OCI-LY1 (cell line): Measurements from ENCODE around the gene STK16.

Source experiments
- H2AFZ ChIP-seq: fragments of 200-600 bp; sonication (generic), shearing (Covaris generic); 2 replicates; pipeline ENCODE4 v1.6.0; 2014; ENCODE audit warnings: antibody characterized with exemption, mild to moderate bottlenecking, low read length
- H3F3A ChIP-seq: fragments of 200-600 bp; sonication (generic), shearing (Covaris generic); 2 replicates; pipeline ENCODE4 v1.6.0; 2014; ENCODE audit warnings: mild to moderate bottlenecking, antibody characterized with exemption, low read length, moderate library complexity; ENCODE audit not compliant: insufficient read depth
- H3K27ac ChIP-seq: fragments of 200-600 bp; sonication (generic); 2 replicates; pipeline ENCODE4 v1.5.1; 2014; ENCODE audit warnings: low read length, mixed run types, mild to moderate bottlenecking, low read depth; ENCODE audit not compliant: poor library complexity, severe bottlenecking
- H3K27me3 ChIP-seq: fragments of 200-600 bp; sonication (generic); 2 replicates; pipeline ENCODE4 v1.6.0; 2014; ENCODE audit warnings: antibody characterized with exemption, mild to moderate bottlenecking, low read length, moderate library complexity; ENCODE audit not compliant: insufficient read depth
- H3K36me3 ChIP-seq: fragments of 200-600 bp; sonication (generic); 2 replicates; pipeline ENCODE4 v1.6.1; 2014; ENCODE audit warnings: mild to moderate bottlenecking, antibody characterized with exemption, low read length, moderate library complexity, mixed read lengths; ENCODE audit not compliant: insufficient read depth
- H3K4me1 ChIP-seq: fragments of 200-600 bp; sonication (generic); 2 replicates; pipeline ENCODE4 v1.5.1; 2014; ENCODE audit warnings: mild to moderate bottlenecking, low read length, moderate library complexity; ENCODE audit not compliant: insufficient read depth, severe bottlenecking
- H3K4me2 ChIP-seq: fragments of 200-600 bp; sonication (generic), shearing (Covaris generic); 2 replicates; pipeline ENCODE4 v1.6.1; 2014; ENCODE audit warnings: low read length
- H3K4me3 ChIP-seq: fragments of 200-600 bp; sonication (generic); 2 replicates; pipeline ENCODE4 v1.5.1; 2014; ENCODE audit warnings: low read length, low read depth, mild to moderate bottlenecking, mixed read lengths; ENCODE audit not compliant: poor library complexity, severe bottlenecking
- H3K79me2 ChIP-seq: fragments of 200-600 bp; shearing (Covaris generic); 2 replicates; pipeline ENCODE4 v1.6.1; 2016; ENCODE audit warnings: mixed run types, low read length, mixed read lengths; ENCODE audit not compliant: insufficient read depth
- H3K9ac ChIP-seq: fragments of 200-600 bp; sonication (generic), shearing (Covaris generic); 2 replicates; pipeline ENCODE4 v1.6.1; 2014; ENCODE audit warnings: mild to moderate bottlenecking, low read length, mixed read lengths
- H3K9me2 ChIP-seq: fragments of 200-600 bp; sonication (generic), shearing (Covaris generic); 2 replicates; pipeline ENCODE4 v1.6.1; 2014; ENCODE audit warnings: low read depth, mild to moderate bottlenecking, low read length, mixed read lengths
- H3K9me3 ChIP-seq: fragments of 200-600 bp; shearing (Covaris generic); 2 replicates; pipeline ENCODE4 v1.6.1; 2014; ENCODE audit warnings: low read length, mixed read lengths
- H4K20me1 ChIP-seq: fragments of 200-600 bp; sonication (generic), shearing (Covaris generic); 2 replicates; pipeline ENCODE4 v1.6.0; 2016; ENCODE audit warnings: mild to moderate bottlenecking, low read length; ENCODE audit not compliant: insufficient read depth
- EZH2 ChIP-seq: fragments of 200-600 bp; sonication (generic), shearing (Covaris generic); IDR thresholded peaks from 2 replicates; pipeline ENCODE4 v1.8.0; 2017; ENCODE audit warnings: borderline replicate concordance, mixed run types, mild to moderate bottlenecking, antibody characterized with exemption, low read length, moderate library complexity, mixed read lengths
- TF ChIP-seq, protein P1 (sequence below): fragments of 200-600 bp; sonication (generic), shearing (Covaris generic); IDR thresholded peaks from 2 replicates; pipeline ENCODE4 v1.5.1; 2017; ENCODE audit warnings: mild to moderate bottlenecking, antibody characterized with exemption, low read length, moderate library complexity, mixed read lengths

Gene STK16

GRCh38 chr2:219282943-219283581 is 37.8 kb downstream of the STK16 start:
- Histone ChIP-seq H3K27me3 (no peaks in the 10 kb centered on the region), H2AFZ (no peak overlapping the region), H3K4me1 (peaks cover 32% of the 10 kb centered on the region), H3K9me3 (no peaks in the 10 kb centered on the region), H3K36me3 (peaks cover 54% of the 10 kb centered on the region), H3K9ac (no peak overlapping the region), H3K4me3 (no peak overlapping the region), H3K9me2 (no peaks in the 10 kb centered on the region), H3F3A (no peaks in the 10 kb centered on the region), H3K4me2 (no peak overlapping the region), H3K79me2 (no peaks in the 10 kb centered on the region), H3K27ac (no peak overlapping the region), H4K20me1 (no peaks in the 10 kb centered on the region)
- no peak for TF ChIP-seq EZH2
- TF ChIP-seq, protein P1, sequence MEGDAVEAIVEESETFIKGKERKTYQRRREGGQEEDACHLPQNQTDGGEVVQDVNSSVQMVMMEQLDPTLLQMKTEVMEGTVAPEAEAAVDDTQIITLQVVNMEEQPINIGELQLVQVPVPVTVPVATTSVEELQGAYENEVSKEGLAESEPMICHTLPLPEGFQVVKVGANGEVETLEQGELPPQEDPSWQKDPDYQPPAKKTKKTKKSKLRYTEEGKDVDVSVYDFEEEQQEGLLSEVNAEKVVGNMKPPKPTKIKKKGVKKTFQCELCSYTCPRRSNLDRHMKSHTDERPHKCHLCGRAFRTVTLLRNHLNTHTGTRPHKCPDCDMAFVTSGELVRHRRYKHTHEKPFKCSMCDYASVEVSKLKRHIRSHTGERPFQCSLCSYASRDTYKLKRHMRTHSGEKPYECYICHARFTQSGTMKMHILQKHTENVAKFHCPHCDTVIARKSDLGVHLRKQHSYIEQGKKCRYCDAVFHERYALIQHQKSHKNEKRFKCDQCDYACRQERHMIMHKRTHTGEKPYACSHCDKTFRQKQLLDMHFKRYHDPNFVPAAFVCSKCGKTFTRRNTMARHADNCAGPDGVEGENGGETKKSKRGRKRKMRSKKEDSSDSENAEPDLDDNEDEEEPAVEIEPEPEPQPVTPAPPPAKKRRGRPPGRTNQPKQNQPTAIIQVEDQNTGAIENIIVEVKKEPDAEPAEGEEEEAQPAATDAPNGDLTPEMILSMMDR = no peak

DNA sequence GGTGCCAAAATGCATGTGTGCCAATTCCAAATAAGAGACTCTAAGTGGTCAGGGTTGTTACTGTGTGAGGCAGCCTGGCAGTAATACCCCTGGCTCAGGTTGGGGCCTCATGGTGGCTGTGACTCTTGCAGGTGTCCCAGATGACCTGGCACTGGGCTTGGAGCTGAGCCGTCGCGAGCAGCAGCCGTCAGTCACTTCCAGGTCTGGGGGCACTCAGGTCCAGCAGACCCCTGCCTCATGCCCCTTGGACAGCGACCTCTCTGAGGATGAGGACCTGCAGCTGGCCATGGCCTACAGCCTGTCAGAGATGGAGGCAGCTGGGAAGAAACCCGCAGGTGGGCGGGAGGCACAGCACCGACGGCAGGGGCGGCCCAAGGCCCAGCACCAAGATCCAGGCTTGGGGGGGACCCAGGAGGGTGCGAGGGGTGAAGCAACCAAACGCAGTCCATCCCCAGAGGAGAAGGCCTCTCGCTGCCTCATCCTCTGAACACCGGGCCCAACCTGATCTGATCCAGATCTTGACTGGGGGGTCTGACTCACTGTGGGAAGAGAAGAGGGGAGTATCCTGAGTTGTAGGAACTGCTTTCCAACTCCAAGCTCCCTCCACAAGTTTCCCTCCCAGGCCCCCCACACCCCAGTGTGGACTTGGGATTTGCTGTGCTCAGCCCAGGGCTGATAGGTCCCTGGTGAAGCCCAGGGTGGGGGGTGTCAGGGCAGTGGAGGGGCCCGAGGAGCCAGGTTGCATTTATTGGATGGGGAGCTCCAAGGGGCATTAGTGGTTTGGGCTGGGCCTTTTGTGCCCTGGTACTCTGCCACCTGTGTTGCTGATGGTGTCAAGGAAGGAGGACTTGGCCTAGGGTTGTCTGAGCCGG is 39.5 kb downstream of the STK16 start:
- Histone ChIP-seq H3K79me2 (no peaks in the 10 kb centered on the region), H3K4me1 (peaks cover 19% of the 10 kb centered on the region), H3K27me3 (no peaks in the 10 kb centered on the region), H3K4me2 (no peak overlapping the region), H3K27ac (no peak overlapping the region), H3F3A (no peaks in the 10 kb centered on the region), H4K20me1 (no peaks in the 10 kb centered on the region), H3K9me2 (no peaks in the 10 kb centered on the region), H3K9me3 (no peaks in the 10 kb centered on the region), H3K36me3 (peaks cover 54% of the 10 kb centered on the region), H2AFZ (no peak overlapping the region), H3K9ac (no peak overlapping the region), H3K4me3 (no peak overlapping the region)
- TF ChIP-seq, protein P1 = no peak
- no peak for TF ChIP-seq EZH2

DNA sequence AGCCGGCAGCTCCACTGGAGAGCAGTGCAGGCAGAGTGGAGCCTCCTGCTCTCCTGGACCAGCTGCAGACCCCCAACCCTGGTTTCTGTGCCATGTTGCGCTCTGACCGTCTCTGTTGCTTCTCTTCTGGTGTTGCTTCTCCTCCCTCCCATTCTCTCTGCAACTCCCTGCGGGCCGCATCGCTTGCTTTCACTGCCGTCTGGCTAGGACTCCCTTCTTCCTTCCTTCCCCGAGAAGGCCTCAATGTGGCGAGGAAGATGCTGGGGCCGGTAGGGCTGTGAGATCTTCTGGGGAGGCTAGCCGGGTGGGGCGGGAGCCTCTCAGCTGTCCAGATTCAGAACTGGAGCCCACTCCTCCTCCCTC is 40.1 kb downstream of the STK16 start:
- Histone ChIP-seq H3K4me2 (no peak overlapping the region), H3K27me3 (no peaks in the 10 kb centered on the region), H2AFZ (no peak overlapping the region), H3F3A (no peaks in the 10 kb centered on the region), H3K9ac (no peak overlapping the region), H3K36me3 (peaks cover 54% of the 10 kb centered on the region), H4K20me1 (no peaks in the 10 kb centered on the region), H3K4me1 (peaks cover 14% of the 10 kb centered on the region), H3K9me3 (no peaks in the 10 kb centered on the region), H3K27ac (no peak overlapping the region), H3K79me2 (no peaks in the 10 kb centered on the region), H3K4me3 (no peak overlapping the region), H3K9me2 (no peaks in the 10 kb centered on the region)
- no peak for TF ChIP-seq EZH2
- TF ChIP-seq, protein P1 = no peak
